ENCODE data around the gene CIDEA.

The CIDEA gene

DNA sequence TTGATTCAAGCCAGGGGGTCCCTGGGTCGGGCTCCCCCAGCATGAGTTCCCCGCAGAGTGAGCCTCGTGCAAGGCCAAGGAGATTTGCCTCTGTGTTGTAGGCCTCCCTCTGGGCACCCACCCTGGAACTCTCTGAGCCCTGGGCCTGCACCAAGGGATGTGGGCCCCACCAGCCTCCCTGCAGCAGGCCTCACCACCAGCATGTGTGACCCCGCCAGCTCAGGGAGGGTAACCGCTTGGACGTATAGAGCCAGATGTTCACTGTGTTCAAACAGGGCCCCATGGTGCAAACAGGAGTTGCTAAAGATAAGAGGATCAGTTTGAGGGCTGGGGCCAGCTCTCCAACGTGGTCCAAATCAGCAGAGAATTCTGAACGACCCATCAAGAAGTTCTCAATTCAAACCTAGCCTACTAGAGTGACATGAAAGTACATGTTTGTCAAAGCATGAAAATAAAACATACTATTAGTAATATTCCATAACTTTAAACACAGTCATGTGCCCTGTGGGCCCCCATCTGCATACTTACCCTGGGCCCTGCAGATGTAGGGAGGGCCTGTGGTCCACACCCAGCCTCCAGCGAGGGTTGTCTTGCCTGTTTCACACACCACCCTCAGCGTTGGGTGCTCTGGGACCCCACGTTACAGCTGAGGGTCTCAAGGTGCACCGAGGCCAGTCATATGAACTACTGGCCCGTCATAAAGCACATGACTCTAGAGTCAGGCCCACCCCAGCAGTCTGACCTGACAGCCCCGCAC lies 48.4 kb downstream of the CIDEA start:
- DNase-seq = no peak

DNA sequence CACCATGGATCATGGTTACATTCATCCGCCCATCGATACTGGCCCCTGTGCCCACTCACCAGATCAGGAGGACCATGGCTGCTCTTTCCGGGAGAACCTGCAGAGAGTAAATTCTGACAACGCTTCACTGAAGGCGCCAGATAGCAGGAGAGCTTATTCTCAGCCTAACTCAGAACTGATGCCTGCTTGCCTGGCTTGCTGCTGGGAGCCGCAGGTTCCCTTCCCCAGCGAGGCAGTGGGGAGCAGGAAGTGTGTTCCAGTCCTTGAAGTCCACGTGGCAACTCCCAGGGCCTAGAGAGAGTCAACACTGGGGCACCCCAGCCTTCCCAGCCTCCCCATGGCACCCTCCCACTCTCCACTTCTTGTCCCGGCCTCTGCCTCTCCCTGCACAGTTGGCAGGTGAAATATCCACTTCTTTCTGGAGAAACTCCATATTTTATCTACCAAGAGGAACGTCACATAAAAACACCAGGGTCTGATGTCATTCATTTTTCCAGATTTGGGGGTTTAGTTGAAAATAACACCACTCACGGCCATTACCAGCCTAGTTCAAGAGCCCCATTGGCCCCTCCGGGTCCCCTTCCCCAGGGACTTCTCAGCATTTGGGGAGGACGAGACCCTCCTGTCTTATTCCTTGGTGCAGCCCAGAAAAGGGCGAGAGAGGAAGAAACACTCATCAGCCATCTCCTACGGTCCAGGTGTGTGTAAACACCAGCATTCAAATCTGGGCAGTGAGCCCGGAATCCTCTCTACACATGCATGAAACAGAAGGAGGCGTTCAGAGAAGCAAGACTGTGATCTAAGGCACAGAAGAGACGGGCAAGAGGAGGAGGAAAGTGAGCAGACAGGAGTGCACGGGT lies 50.4 kb downstream of the CIDEA start:
- DNase-seq = no peak

DNA sequence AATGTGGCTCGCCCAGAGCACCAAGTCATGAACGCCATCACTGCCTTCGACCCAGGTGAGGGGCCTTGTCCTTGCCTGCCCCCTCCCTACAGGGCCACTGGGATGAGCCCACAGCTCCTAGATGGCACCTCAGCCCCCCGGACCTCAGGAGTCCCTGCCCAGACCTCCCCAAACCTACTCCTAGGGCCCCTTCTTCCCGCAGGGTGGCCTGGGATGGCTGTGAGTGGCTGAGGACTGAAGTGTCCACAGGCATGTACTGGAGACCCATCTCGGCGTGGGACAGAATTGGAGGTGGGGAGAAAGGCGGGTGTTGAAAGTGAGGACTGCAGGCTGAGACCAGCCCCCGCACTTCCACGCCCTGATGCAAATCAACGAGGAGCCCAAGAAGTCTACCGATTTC lies 51.0 kb downstream of the CIDEA start:
- DNase-seq = no peak

DNA sequence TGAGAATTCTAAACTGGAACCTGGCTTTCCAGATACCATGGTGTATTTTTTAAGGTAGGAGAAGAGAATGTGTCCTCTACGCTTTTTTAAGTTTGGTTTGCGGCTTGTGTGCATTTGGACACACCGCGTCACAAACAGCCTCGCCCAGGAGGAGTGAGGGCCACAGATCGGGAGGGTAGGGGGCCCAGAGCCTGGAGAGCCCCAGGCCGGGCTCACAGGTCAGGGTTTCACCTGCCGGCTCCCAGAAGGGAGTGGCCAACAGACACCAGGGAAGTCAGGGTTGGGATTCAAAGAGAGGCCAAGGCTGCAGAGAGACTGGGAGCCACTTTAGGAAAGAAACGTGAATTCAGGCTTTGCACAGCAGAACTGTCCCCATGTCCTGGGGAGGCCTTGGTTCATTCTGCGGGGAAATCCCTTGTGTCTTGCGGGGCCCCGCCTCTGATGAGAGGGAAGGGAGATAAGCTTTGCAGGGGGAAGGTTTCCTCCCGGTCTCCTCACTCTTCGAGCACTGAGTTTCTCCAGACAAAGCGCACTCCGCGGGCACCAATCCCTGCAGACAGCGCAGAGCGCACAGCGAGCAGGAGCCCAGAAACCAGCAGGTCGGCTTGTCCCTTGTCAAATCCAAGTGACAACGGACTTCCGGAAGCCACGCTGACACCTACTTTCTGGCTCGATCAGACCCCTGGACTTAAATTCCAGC lies 51.9 kb downstream of the CIDEA start:
- no peak for DNase-seq

DNA sequence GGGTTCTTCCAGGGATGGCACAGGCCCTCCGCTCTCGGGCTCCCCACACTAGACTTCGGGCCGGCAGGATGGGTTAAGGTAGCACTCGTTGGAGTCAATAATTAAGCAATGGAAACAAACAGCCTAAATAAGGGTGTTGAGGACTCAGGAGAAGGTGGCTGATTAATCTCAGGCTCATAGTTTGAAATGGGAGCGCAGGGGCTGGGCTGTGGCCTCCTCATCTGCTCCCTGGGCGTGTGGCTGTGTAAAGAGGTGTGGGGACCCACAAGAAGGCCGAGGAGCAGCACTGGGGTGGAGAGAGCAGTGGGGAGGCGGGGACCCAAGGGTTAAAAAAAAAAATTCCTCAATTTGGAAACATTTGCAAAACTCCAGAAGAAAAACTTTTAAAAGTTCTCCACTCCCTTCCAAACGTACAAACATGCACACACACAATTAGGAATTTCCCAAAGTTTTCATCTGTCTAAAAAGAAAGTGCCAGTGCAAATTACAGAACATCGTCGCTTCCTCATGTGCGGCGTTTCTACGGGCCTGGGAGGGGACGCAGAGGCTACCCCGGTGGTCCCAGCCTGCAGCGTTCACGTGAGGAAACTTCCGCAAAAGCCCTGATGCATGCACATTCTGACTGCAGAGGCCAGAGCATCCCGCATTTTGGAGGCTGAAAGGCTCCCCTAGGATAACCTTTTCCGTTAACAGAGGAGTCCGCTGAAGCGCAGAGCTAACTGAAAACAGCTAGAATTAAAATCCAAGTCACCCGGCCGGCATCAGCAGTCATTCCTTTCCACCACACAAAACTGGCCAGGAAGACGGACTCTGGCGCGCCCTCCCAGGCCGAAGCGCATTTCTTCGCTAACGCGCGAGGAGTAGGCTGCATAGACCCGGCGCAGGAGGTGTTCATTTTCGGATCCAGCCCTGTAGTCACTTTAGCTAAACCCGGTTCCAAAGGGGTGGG lies 52.9 kb downstream of the CIDEA start:
- no peak for DNase-seq

DNA sequence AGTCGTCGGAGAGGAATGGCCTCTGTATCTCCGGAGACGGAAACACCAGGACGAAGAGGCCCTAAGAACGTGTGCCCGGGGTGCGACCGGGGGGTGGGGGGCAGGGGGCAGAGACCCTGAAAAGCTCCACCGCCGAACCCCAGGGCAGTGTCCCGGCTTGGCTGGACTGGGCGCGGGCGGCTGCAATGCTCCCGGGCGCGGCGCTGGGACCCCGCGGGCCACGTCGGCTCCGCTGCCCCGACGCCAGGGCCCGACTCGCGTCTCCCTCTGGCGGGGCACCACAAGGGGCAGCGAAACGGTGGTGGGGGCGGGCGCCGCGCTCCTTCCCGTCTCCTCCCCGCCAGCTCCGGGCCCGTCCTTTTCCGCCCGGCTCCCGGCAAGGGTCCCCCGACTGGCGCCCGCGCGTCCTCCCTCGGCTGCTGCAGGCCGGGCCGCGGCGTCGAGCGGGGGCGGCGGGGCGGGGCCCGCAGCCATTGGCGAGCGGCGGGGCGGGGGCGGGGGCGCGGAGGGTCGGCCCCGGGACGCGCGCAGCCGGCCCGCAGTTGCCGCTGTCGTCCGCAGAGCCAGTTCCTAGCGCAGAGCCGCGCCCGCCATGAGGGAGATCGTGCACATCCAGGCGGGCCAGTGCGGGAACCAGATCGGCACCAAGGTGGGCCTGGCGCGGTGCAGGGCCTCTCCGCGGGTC lies 53.7 kb downstream of the CIDEA start, which contains the start of gene TUBB6:
Gene TUBB6 (plus strand): TSS at position 541 of the 685 bp plus-strand sequence. CDS start 52 bp downstream, at position 593.
- DNase-seq = no peak

DNA sequence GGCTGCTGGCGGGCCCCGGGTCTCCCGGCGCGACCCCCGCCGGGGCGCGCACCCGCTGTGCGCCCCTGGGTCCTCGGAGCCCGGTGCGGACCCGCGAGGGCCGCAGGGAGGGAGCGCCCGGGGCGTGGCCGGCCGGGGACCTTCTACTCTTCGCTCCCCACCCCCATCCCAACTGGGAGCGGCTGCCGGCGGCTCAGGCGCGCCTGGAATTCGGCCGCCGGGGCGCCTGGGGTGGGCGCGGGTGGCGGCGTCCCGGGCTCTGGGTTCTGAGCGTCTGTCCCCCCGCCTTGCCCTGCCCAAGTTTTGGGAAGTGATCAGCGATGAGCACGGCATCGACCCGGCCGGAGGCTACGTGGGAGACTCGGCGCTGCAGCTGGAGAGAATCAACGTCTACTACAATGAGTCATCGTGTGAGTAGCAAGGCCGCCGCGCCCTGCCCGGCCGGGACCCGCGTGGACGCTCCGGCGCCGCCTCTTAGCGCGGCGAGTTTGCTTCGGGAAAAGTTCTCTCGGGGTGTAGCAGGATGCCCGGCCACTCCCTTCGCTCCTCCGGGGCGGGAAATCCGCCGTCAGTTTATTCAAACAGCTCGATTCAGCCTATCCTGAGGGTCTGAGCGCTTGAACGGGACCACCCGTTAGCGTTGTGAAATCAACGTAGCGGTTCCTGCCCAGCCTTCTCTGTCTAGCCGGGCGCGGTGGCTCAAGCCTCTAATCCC lies 54.4 kb downstream of the CIDEA start:
- no peak for DNase-seq

DNA sequence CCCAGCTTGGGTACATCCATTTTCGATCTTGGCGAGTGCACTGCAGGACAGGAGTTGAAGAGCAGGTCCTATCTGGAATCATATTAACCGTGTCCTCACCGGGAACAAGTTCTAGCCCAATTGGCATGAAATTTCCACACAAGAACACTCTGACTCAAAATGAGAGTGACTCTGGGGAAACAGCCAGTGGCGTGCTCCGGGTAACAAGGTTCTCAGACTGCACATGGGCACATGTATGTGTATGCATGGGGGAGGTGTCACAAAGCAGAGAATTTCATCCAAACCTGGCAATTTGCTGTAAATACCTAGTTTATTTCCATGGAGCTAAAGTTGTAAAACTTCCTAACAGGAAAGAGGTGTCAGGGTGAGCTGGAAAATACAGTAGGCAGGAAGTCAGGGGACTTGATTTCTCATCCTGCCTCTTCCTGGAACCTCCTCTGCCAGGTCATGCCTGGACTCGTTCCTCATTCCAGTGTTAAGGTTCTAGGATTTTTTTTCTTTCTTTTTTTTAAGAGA lies 55.6 kb downstream of the CIDEA start:
- no peak for DNase-seq

DNA sequence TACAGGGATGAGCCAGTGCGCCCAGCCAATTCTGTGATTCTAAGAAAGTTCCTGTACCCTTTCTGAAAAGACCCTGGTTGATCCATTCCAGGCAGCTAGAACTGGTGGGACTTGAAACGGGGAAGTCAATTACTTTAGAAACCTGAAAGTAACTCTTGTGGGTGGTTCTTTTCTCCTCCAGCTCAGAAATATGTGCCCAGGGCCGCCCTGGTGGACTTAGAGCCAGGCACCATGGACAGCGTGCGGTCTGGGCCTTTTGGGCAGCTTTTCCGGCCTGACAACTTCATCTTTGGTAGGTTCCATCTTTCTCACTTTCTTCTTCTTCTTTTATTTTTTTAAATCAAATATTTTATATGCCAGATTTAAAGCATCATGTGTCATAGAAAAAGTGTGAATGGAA lies 56.6 kb downstream of the CIDEA start:
- no peak for DNase-seq

DNA sequence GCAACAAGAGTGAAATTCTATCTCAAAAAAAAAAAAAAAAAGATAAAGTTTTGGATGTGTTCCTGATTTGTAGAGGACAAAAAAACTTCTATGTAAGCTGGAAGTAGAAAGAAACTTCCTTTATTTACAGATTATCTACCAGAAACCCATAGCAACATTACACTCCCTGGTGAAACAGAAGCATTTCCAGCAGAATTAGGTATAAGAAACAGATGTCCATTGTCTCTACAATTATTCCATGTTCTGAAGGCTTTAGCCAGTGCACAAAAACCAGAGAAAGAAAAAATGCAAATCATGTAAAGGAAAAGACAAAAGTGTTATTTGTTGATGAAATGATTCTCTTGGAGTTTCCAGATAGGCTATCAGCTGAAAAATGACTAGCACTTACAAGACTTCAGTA lies 58.8 kb downstream of the CIDEA start:
- DNase-seq = no peak

DNA sequence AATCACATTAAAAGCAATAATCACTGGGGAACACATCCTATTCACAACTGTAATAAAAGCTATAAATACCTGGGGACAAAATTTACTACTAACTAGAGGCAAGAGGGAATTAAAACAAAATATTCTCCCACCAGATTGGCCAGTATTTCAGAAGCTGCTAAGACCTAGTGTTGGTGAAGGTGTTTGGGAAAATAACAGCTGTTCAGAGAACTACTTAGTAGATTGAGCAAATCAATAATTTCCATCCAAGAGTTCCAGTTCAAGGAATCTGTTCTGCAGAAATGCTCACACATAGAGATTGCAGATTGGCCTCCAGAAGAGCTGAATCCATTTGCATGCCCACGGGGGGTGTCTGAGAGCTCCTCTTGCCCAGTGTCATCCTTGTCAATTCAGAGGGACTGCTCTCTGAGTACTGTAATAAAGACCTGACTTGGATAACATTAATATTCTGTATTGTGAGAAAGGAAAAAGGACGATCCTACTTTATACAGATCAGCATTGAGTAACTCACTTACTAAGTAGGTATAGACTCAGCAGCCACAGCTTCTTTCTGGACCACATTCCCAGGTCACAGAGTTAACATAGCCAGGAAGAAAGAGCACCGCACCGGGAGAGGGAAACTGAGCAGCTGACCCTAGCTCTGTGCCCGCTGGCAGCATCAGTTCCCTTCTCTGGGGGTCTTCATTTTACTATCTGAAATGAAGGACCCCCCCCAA lies 59.5 kb downstream of the CIDEA start:
- no peak for DNase-seq

DNA sequence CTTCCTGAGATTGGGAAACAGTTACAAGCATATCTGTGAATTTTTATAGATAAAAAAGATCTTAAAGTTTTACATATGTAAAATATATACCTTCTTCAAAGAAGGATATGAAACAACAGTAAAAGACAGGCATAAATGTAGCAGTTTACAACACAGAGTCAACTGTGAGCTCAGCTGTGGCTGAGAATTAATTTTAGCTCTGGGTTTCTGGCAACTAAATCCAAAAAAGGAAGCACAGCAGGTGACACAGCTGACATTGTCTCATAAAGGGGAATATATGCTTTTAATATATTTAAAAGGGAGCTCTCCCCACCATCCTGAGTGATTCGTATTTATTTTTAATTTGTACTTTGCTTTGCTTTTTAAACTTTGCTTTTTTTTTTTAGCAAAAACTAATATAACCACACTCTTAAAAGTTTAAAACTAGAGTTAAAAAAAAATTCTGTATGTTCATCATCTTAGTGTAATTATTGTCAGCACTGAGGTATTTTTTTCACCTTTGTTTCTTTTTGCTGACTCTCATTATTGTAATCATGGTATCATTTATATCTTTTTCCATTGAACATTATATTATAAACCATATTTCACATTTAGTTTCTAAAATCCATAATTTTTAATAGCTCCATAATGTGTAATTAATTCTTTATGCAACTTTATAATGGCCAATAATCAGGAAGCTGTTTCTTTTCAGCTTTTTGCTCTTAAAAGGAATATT lies 60.6 kb downstream of the CIDEA start:
- no peak for DNase-seq

DNA sequence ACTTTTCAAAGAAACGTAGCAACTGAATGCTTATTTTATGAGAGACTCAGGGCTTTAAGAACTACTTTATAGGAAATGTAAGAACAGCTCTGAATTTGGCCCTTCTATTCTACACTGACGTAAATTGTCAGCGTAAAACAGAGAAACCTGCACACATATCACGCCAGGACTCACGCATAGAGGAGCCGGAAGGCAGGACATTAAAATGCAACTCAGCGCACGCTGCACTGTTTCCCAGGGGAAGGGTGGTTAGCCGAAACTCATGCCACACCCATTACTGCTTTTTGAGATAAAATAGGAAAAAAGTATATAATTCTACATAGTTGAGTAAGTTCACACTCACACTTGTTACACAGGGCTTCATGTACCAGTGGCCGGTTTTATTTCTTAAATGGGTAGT lies 61.3 kb downstream of the CIDEA start:
- DNase-seq = no peak

DNA sequence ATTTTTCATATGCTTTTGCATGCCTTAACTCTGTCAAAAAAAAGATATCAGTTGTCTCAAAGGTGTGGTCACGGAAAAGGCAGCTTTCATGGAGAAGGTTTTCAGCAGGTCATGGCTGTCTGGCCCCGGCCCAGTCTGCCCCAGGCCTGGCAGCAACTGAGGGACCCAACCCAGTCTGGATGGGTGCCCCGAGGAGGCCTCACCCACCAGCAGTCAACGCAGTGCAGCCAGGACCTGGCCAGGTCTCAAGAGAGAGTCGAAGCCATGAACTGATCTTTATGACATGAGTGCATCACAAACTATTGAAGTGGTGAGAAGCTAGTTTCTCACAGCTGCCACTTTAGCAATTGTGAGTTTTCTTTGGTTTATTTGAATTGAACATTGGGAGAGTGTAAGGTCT lies 61.8 kb downstream of the CIDEA start:
- no peak for DNase-seq

DNA sequence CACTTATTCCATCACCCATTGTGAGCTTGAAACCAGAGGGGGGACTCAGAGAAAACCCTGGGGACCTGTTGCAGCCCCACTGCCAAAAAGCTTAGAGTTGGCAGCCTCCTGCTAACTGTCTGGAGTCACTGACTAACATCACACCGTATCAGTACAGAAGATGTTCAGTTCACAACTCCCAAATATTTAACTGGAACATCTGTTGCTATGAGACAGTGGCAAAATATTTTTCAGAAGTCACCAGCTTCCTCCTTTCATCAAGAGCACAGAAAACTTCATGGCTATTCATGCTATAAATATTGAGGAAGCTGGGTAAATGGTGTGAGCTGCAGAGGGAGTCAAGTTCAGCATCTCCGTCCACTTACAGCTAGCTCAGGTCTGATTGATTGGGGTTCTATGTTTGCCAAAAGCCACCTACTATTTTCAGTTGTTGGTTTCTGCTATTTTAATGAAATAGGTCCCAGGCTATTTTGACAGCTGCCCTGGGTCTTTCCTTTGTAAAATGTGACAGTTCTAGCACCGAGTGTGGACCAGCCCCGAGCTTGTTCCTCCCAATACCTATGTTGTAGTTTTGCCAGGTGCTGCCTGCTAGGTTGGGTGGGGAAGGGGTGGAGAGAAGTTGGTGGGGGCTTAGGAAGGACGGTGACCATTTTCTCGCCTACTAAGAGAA lies 63.6 kb downstream of the CIDEA start:
- DNase-seq = no peak

DNA sequence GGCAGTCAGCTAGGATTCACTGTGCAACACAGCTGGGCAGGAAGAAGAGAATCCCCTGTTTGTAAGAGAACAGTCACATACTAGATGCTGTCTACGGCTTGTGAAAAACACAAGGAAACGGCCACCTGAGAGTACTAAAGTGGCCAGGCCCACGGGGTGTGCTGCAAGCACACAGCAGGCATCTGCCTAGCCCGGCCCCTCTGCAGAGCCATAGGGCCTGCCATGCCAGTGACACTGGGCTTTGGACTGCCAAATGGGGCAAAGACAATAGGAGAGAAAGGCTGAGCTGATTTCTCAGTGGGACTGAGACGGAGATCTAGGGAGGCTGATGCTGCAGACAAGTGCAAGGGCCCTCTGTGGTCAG lies 64.2 kb downstream of the CIDEA start:
- DNase-seq = no peak

DNA sequence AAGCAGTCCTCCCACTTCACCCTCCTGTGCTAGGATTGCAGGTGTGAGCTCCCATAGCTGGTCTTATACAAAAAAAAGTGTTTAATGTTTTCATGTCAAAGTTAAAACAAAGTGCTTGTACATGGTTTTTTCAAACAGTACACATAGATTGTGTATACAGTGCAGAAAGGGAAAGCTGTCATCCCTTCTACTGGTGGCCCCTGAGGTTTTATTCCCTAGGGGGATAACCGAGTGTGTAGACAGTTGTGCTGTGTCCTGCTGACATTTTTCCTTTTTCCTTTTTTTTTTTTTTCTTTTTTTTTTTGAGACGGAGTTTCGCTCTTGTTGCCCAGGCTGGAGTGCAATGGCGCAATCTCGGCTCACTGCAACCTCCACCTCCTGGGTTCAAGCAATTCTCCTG lies 64.7 kb downstream of the CIDEA start:
- DNase-seq = no peak

DNA sequence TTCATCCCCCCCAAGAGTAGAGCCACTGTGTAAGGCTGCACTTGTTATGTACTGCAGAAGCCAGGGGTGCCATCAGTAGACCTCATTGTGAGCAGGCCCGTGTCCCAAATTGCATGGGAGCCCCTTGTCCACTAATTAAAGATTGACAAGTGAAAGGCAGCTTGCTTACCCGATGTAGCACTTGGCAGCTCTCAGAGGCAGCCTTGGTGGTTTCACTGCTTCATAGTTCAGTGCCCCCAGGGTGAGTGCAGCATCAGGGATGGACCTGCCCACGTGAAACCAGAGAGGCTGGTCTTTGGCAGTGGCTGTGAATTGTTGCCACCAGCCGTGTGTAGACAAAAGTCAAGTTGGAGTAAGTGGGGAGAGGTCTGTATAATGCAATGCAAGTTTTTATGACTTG lies 67.2 kb downstream of the CIDEA start:
- no peak for DNase-seq

Measured in activated CD4-positive, alpha-beta T cell treated with anti-CD3 and anti-CD28 coated beads for 1 hour (primary cell).